HG02840 (cell line): ENCODE data around the gene IL19.

Source experiments
- ATAC-seq: cut with Tn5 transposase; IDR thresholded peaks from one replicate; pipeline ENCODE4 v1.9.1; 2021; ENCODE audit warnings: mild to moderate bottlenecking, moderate library complexity, moderate number of reproducible peaks; ENCODE audit not compliant: unreplicated experiment, low FRiP score

IL19 gene

GRCh38 chr1:206770531-206771337 lies at the start of gene IL19:
Gene IL19, plus strand, starts transcription at chr1:206770773. Its CDS starts 65,890 bp downstream, at chr1:206836663.
- no peak for ATAC-seq

- no peak for ATAC-seq
Observed at GRCh38 chr1:206721454-206721853, 49.1 kb upstream of the IL19 start.

- ATAC-seq = no peak
Observed at GRCh38 chr1:206722751-206723461, 47.7 kb upstream of the IL19 start.

- no peak for ATAC-seq
Observed at GRCh38 chr1:206723462-206723804, 47.1 kb upstream of the IL19 start.

GRCh38 chr1:206723805-206724472 lies 46.6 kb upstream of the IL19 start:
- ATAC-seq = no peak

GRCh38 chr1:206725109-206725963 lies 45.2 kb upstream of the IL19 start:
- ATAC-seq = no peak

- no peak for ATAC-seq
Observed at GRCh38 chr1:206727981-206728696, 42.4 kb upstream of the IL19 start.

GRCh38 chr1:206728697-206728987 lies 41.9 kb upstream of the IL19 start:
- ATAC-seq = no peak

GRCh38 chr1:206729050-206729449 lies 41.5 kb upstream of the IL19 start:
- ATAC-seq = no peak

GRCh38 chr1:206729507-206729906 lies 41.1 kb upstream of the IL19 start:
- no peak for ATAC-seq

GRCh38 chr1:206732508-206732907 lies 38.1 kb upstream of the IL19 start:
- no peak for ATAC-seq

- ATAC-seq = no peak
Observed at GRCh38 chr1:206732992-206733391, 37.6 kb upstream of the IL19 start.

- no peak for ATAC-seq
Observed at GRCh38 chr1:206734499-206735142, 36.0 kb upstream of the IL19 start.

- ATAC-seq = no peak
Observed at GRCh38 chr1:206735553-206736031, 35.0 kb upstream of the IL19 start.

GRCh38 chr1:206736878-206737728 lies 33.5 kb upstream of the IL19 start:
- no peak for ATAC-seq

- no peak for ATAC-seq
Observed at GRCh38 chr1:206737729-206738201, 32.8 kb upstream of the IL19 start.

GRCh38 chr1:206738370-206739366 lies 31.9 kb upstream of the IL19 start:
- peak; percentile 5 for ATAC-seq
